K562 (cell line): Measurements from ENCODE around the gene UCP3. TPM values are rescaled to one million over a fixed set of nuclear protein-coding genes. Genes with fewer than 3 reads are reported as not detected.

Experiments
- CUX1 ChIP-seq: fragments of 200-800 bp; sonication (Bioruptor generic); IDR thresholded peaks from 2 replicates; pipeline ENCODE4 v1.6.1; 2016; ENCODE audit warnings: missing genetic modification characterization, missing compliant biosample characterization
- DNMT1 ChIP-seq: fragments of 450-650 bp; IDR thresholded peaks from 2 replicates; pipeline ENCODE4 v1.6.1; 2016; ENCODE audit warnings: antibody characterized with exemption, mild to moderate bottlenecking
- FOXP1 ChIP-seq: sonication (generic); formaldehyde crosslinking; IDR thresholded peaks from 2 replicates; pipeline ENCODE4 v1.8.0; 2022; ENCODE audit warnings: mild to moderate bottlenecking, missing genetic modification reagents
- FUS ChIP-seq: fragments of 200-400 bp; formaldehyde crosslinking; optimal IDR thresholded peaks from 2 replicates; pipeline ENCODE3; 2017; ENCODE audit warnings: low read depth, low read length
- HINFP ChIP-seq: fragments of 450-650 bp; conservative IDR thresholded peaks from 2 replicates; pipeline ENCODE4 v1.6.1; 2016; ENCODE audit warnings: missing genetic modification characterization, low read depth, mild to moderate bottlenecking, control low read depth, missing compliant biosample characterization
- HNRNPH1 ChIP-seq: fragments of 200-400 bp; formaldehyde crosslinking; optimal IDR thresholded peaks from 2 replicates; pipeline ENCODE3; 2017; ENCODE audit warnings: low read depth, mild to moderate bottlenecking, low read length, moderate library complexity
- KAT8 ChIP-seq: fragments of 450-650 bp; IDR thresholded peaks from 2 replicates; pipeline ENCODE4 v1.6.1; 2016; ENCODE audit warnings: low read depth, mild to moderate bottlenecking
- MAFK ChIP-seq: IDR thresholded peaks from 2 replicates; pipeline ENCODE4 v1.6.1; 2011; ENCODE audit warnings: low read length, improper control_type of control experiment
- NFATC3 ChIP-seq: fragments of 450-650 bp; IDR thresholded peaks from 2 replicates; pipeline ENCODE4 v1.6.1; 2017; ENCODE audit warnings: mild to moderate bottlenecking
- POLR2AphosphoS5 ChIP-seq: IDR thresholded peaks from 2 replicates; pipeline ENCODE4 v1.6.1; 2011; ENCODE audit warnings: mild to moderate bottlenecking, low read depth, low read length, moderate library complexity; ENCODE audit not compliant: control insufficient read depth, insufficient read depth
- POLR3G ChIP-seq: IDR thresholded peaks from 2 replicates; pipeline ENCODE4 v1.6.1; 2011; ENCODE audit not compliant: insufficient read length, insufficient replicate concordance; ENCODE audit errors: extremely low read depth
- PTTG1 ChIP-seq: fragments of 450-650 bp; IDR thresholded peaks from 2 replicates; pipeline ENCODE4 v1.6.1; 2016; ENCODE audit warnings: low read depth, mild to moderate bottlenecking, missing genetic modification characterization, missing compliant biosample characterization
- SLC30A9 ChIP-seq: fragments of 250-450 bp; sonication (Bioruptor Pico); IDR thresholded peaks from 2 replicates; pipeline ENCODE4 v1.8.0; 2022; ENCODE audit warnings: mild to moderate bottlenecking, moderate library complexity
- SP2 ChIP-seq: IDR thresholded peaks from 2 replicates; pipeline ENCODE4 v1.6.1; 2011; ENCODE audit warnings: mild to moderate bottlenecking, low read depth, low read length, moderate library complexity; ENCODE audit not compliant: poor library complexity, severe bottlenecking; ENCODE audit errors: extremely low read depth
- SPI1 ChIP-seq: IDR thresholded peaks from 2 replicates; pipeline ENCODE4 v1.6.1; 2011; ENCODE audit warnings: low read depth, low read length, control low read depth, borderline replicate concordance
- ZNF23 ChIP-seq: fragments of 250-450 bp; sonication (Bioruptor Pico); IDR thresholded peaks from 2 replicates; pipeline ENCODE4 v1.4.0; 2020; ENCODE audit warnings: mild to moderate bottlenecking
- polyA plus RNA-seq, 8 experiments: library from polyadenylated mRNA; depleted of rRNA in 4 of 8; stranded (reverse) in 5 of 8; unstranded in 3 of 8; fragments of >200 nt; fragmentation: Nextera tagmentation in 2 of 8; fragmentation: Illumina TruSeq in 1 of 8; extraction: Ambion mirVana in 2 of 8; extraction: Trizol in 1 of 8; gene quantifications; 2 replicates each; pipeline versions ENCODE4 v1.2.1 to v1.2.3, GENCODE V29; 2011 to 2014; ENCODE audit warnings: inconsistent platforms in 1 of 8, missing spikeins in 1 of 8
- total RNA-seq, 7 experiments: library from RNA; depleted of rRNA in 6 of 7; stranded (reverse); fragments of >200 nt in 6 of 7; fragmentation: Illumina TruSeq in 2 of 7; extraction: Trizol in 2 of 7; gene quantifications; 2 replicates each; pipeline versions ENCODE4 v1.2.1 to v1.2.3, GENCODE V29; 2011 to 2021; ENCODE audit warnings: low replicate concordance in 1 of 7
- TF ChIP-seq, protein P1 (sequence below): fragments of 150-350 bp; IDR thresholded peaks from 2 replicates; pipeline ENCODE4 v1.6.1; 2014; ENCODE audit warnings: low read depth, mild to moderate bottlenecking, low read length, borderline replicate concordance

The UCP3 gene
- total and polyA plus RNA-seq, 9 of the 15 experiments (the other 6 are each of a cell fraction or from before 2014, with no cell fraction given) = 0.05 to 0.65 (median 0.25) TPM; not detected in 2

DNA sequence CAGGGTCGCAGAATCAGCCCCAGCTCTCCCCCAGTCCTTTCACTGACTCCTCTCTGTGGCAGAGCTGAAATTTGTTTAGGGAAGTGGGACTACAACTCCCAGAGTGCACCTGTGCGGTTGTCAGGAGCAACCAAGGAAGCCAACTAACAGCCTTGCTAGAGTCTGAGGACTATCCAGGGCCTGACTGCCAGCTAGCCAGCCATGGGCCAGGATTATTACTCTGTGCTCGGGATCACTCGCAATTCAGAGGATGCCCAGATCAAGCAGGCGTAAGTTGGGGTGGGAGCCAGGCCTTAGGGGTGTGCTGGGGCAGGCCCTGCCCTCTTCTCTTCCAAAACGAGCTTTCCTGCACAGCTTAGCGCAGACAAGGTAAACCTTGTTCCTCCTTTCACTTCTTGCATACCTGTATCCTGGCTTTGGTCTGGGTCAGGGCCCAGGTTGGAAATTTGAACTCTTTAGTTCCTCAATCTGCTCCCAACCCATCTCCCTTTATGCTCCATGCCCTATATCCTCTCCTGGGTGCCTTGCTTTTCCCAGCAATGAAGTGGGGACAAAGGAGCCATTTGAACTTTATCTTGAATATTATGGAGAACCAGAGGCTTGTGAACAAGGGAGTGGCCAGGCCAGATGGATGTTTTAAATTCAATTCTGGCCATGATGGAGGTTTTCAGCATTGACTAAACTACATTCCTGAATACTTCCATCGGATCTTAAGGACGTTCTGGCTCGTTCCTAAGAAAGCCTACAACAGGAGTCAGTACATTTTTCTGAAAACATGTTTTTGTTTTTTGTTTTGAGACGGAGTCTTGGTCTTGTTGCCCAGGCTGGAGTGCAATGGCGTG, 57.8 kb downstream of the UCP3 start, which contains the start of gene DNAJB13 (continued):
- TF ChIP-seq POLR3G (no peak), SPI1 (peak; percentile 83), KAT8 (no peak), FOXP1 (CRISPR knock-in tag) (no peak), DNMT1 (no peak), FUS (no peak), HINFP (tag) (no peak), MAFK (no peak), SLC30A9 (CRISPR knock-in tag) (no peak), CUX1 (no peak), SP2 (no peak), HNRNPH1 (no peak), NFATC3 (no peak), PTTG1 (tag) (no peak), ZNF23 (no peak), POLR2AphosphoS5 (no peak)
- TF ChIP-seq, protein P1, sequence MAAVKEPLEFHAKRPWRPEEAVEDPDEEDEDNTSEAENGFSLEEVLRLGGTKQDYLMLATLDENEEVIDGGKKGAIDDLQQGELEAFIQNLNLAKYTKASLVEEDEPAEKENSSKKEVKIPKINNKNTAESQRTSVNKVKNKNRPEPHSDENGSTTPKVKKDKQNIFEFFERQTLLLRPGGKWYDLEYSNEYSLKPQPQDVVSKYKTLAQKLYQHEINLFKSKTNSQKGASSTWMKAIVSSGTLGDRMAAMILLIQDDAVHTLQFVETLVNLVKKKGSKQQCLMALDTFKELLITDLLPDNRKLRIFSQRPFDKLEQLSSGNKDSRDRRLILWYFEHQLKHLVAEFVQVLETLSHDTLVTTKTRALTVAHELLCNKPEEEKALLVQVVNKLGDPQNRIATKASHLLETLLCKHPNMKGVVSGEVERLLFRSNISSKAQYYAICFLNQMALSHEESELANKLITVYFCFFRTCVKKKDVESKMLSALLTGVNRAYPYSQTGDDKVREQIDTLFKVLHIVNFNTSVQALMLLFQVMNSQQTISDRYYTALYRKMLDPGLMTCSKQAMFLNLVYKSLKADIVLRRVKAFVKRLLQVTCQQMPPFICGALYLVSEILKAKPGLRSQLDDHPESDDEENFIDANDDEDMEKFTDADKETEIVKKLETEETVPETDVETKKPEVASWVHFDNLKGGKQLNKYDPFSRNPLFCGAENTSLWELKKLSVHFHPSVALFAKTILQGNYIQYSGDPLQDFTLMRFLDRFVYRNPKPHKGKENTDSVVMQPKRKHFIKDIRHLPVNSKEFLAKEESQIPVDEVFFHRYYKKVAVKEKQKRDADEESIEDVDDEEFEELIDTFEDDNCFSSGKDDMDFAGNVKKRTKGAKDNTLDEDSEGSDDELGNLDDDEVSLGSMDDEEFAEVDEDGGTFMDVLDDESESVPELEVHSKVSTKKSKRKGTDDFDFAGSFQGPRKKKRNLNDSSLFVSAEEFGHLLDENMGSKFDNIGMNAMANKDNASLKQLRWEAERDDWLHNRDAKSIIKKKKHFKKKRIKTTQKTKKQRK = no peak
